NOMO-1 (cell line): ENCODE data around the gene FREM1.

Experiments
- DNase-seq, 2 experiments: peaks; one replicate each; lab custom pipeline; 2025; ENCODE audit not compliant: unreplicated experiment in 2 of 2; lab: John Stamatoyannopoulos, UW

Gene FREM1

GRCh38 chr9:14827805-14828204 is 82.4 kb downstream of the FREM1 start:
- DNase-seq: no peak

GRCh38 chr9:14824481-14824880 is 85.7 kb downstream of the FREM1 start:
- no peak for DNase-seq

- DNase-seq: no peak
Observed at GRCh38 chr9:14823800-14824199, 86.4 kb downstream of the FREM1 start.

GRCh38 chr9:14822666-14823065 is 87.6 kb downstream of the FREM1 start:
- no peak for DNase-seq

- DNase-seq: no peak
Observed at GRCh38 chr9:14819183-14819582, 91.0 kb downstream of the FREM1 start.

- no peak for DNase-seq
Observed at GRCh38 chr9:14814249-14814628, 96.0 kb downstream of the FREM1 start.

GRCh38 chr9:14813336-14814248 is 96.6 kb downstream of the FREM1 start:
- no peak for DNase-seq

- no peak for DNase-seq
Observed at GRCh38 chr9:14812806-14813205, 97.4 kb downstream of the FREM1 start.

GRCh38 chr9:14811844-14812243 is 98.4 kb downstream of the FREM1 start:
- no peak for DNase-seq

- DNase-seq: no peak
Observed at GRCh38 chr9:14806941-14807520, 103.2 kb downstream of the FREM1 start.

GRCh38 chr9:14799030-14799429 is 111.2 kb downstream of the FREM1 start:
- DNase-seq: no peak

GRCh38 chr9:14797435-14797834 is 112.8 kb downstream of the FREM1 start:
- no peak for DNase-seq

- no peak for DNase-seq
Observed at GRCh38 chr9:14793389-14793788, 116.8 kb downstream of the FREM1 start.

GRCh38 chr9:14790628-14791027 is 119.6 kb downstream of the FREM1 start:
- no peak for DNase-seq

GRCh38 chr9:14788846-14789245 is 121.4 kb downstream of the FREM1 start:
- no peak for DNase-seq

- DNase-seq: no peak
Observed at GRCh38 chr9:14783358-14783757, 126.9 kb downstream of the FREM1 start.

- DNase-seq: no peak
Observed at GRCh38 chr9:14782286-14783051, 127.8 kb downstream of the FREM1 start.

- no peak for DNase-seq
Observed at GRCh38 chr9:14780693-14781092, 129.5 kb downstream of the FREM1 start.

GRCh38 chr9:14780251-14780650 is 130.0 kb downstream of the FREM1 start:
- DNase-seq: no peak

GRCh38 chr9:14779566-14780022 is 130.6 kb downstream of the FREM1 start:
- DNase-seq: no peak

GRCh38 chr9:14778565-14778964 is 131.7 kb downstream of the FREM1 start:
- no peak for DNase-seq
